Karpas-422 (cell line): Measurements from ENCODE around the gene U2AF1L4. TPM values are rescaled to one million over a fixed set of nuclear protein-coding genes. Genes with fewer than 3 reads are reported as not detected.

Experiments
- DNase-seq: peaks from one replicate; pipeline ENCODE4 v3.0.0-alpha.2; 2015
- H2AFZ ChIP-seq: fragments of 200-600 bp; sonication (generic); 2 replicates; pipeline ENCODE4 v1.6.1; 2014; ENCODE audit warnings: antibody characterized with exemption, low read length, mixed read lengths
- H3K27ac ChIP-seq: fragments of 200-600 bp; sonication (generic); 2 replicates; pipeline ENCODE4 v1.5.1; 2014; ENCODE audit warnings: mild to moderate bottlenecking, low read length, moderate library complexity
- H3K27me3 ChIP-seq: fragments of 200-600 bp; sonication (generic); 2 replicates; pipeline ENCODE4 v1.6.1; 2014; ENCODE audit warnings: low read length, mixed read lengths
- H3K36me3 ChIP-seq: fragments of 200-600 bp; sonication (generic); 2 replicates; pipeline ENCODE4 v1.6.1; 2014; ENCODE audit warnings: low read length, mixed read lengths; ENCODE audit not compliant: insufficient read depth
- H3K4me1 ChIP-seq: fragments of 200-600 bp; sonication (generic); 2 replicates; pipeline ENCODE4 v1.6.1; 2014; ENCODE audit warnings: mild to moderate bottlenecking, low read length, mixed read lengths
- H3K4me2 ChIP-seq: fragments of 200-600 bp; sonication (generic); 2 replicates; pipeline ENCODE4 v1.6.1; 2014; ENCODE audit warnings: low read length, low read depth, mild to moderate bottlenecking; ENCODE audit not compliant: poor library complexity, severe bottlenecking
- H3K4me3 ChIP-seq: fragments of 200-600 bp; sonication (generic); 2 replicates; pipeline ENCODE4 v1.5.1; 2014; ENCODE audit warnings: mild to moderate bottlenecking, antibody characterized with exemption, low read length, mixed read lengths
- H3K79me2 ChIP-seq: fragments of 200-600 bp; sonication (generic); 2 replicates; pipeline ENCODE4 v1.6.1; 2014; ENCODE audit warnings: mild to moderate bottlenecking, low read length, mixed read lengths
- H3K9ac ChIP-seq: fragments of 200-600 bp; sonication (generic); 2 replicates; pipeline ENCODE4 v1.6.0; 2014; ENCODE audit warnings: low read length
- H3K9me2 ChIP-seq: fragments of 200-600 bp; sonication (generic), shearing (Covaris generic); replicated peaks from 2 replicates; pipeline ENCODE4 v1.6.0; 2014; ENCODE audit warnings: mild to moderate bottlenecking, low read length, moderate library complexity; ENCODE audit not compliant: insufficient read depth
- H3K9me3 ChIP-seq: fragments of 300-700, 200-600 bp; sonication (generic); 2 replicates; pipeline ENCODE4 v1.6.1; 2014; ENCODE audit warnings: low read length, mixed read lengths
- H4K20me1 ChIP-seq: fragments of 200-600 bp; sonication (generic); 2 replicates; pipeline ENCODE4 v1.6.1; 2014; ENCODE audit warnings: mild to moderate bottlenecking, antibody characterized with exemption, low read length, low read depth; ENCODE audit not compliant: insufficient read depth
- total RNA-seq: library from RNA; depleted of rRNA; stranded (reverse); fragments of >200 nt; shearing (Covaris generic); gene quantifications from 2 replicates; pipeline ENCODE4 v1.2.3, GENCODE V29; 2014; ENCODE audit warnings: low replicate concordance

The U2AF1L4 gene
- total RNA-seq, 1 experiment from 2014 or later, result 50.4 TPM

DNA sequence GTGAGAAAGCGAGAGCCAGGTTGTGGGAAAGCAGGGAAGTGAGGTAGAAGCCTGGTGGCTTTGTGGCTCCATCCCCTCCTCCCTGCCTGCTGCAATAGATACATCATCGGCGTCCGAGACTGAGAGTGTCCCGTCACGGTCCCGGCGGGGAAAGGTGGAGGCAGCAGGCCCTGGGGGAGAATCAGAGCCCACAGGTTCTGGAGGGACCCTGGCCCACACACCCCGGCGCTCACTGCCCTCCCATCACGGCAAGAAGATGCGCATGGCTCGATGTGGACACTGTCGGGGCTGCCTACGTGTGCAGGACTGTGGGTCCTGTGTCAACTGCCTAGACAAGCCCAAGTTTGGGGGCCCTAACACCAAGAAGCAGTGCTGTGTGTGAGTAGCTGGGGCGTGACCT lies 22.3 kb downstream of the U2AF1L4 start:
- Histone ChIP-seq H2AFZ (no peak overlapping the region), H3K4me3 (no peak overlapping the region), H3K9me3 (no peaks in the 10 kb centered on the region), H3K9me2 (no peaks in the 10 kb centered on the region), H3K9ac (no peak overlapping the region), H3K36me3 (peaks cover 11% of the 10 kb centered on the region), H3K4me1 (peaks cover 8% of the 10 kb centered on the region), H3K79me2 (peaks cover 22% of the 10 kb centered on the region), H3K27me3 (no peaks in the 10 kb centered on the region), H4K20me1 (peaks cover 22% of the 10 kb centered on the region; the same call in 1 of the 2 replicates), H3K27ac (no peak overlapping the region), H3K4me2 (no peak overlapping the region)
- DNase-seq, result no peak

DNA sequence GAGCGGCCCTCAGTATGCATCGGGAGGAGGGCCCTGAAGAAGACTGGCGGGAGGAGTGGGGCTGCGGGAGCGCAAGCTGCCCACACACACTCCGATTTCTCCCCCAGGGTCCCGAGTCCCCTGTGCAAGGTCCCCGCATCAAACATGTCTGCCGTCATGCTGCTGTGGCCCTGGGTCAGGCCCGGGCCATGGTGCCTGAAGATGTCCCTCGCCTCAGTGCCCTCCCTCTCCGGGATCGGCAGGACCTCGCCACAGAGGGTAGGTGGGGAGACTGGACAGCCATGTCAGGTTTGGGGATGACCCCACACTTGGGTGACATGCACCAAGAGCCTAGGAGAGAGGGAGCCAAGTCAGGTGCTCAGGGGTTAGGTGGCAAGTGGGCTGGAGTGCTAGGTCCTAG lies 22.8 kb downstream of the U2AF1L4 start:
- Histone ChIP-seq H3K4me1 (peaks cover 8% of the 10 kb centered on the region), H3K4me3 (no peak overlapping the region), H4K20me1 (peaks cover 22% of the 10 kb centered on the region; the same call in 1 of the 2 replicates), H3K79me2 (peaks cover 22% of the 10 kb centered on the region), H3K4me2 (no peak overlapping the region), H3K27me3 (no peaks in the 10 kb centered on the region), H3K36me3 (peaks cover 11% of the 10 kb centered on the region), H3K9ac (no peak overlapping the region), H3K27ac (no peak overlapping the region), H3K9me3 (no peaks in the 10 kb centered on the region), H3K9me2 (no peaks in the 10 kb centered on the region), H2AFZ (no peak overlapping the region)
- no peak for DNase-seq

DNA sequence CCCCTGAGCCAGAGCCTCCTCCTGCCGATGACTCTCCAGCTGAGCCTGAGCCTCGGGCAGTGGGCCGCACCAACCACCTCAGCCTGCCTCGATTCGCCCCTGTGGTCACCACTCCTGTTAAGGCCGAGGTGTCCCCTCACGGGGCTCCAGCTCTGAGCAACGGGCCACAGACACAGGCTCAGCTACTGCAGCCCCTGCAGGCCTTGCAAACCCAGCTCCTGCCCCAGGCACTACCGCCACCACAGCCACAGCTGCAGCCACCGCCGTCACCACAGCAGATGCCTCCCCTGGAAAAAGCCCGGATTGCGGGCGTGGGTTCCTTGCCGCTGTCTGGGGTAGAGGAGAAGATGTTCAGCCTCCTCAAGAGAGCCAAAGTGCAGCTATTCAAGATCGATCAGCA lies 23.8 kb downstream of the U2AF1L4 start:
- Histone ChIP-seq H3K4me2 (no peak overlapping the region), H3K4me3 (no peak overlapping the region), H3K36me3 (peaks cover 11% of the 10 kb centered on the region), H3K79me2 (peaks cover 22% of the 10 kb centered on the region), H4K20me1 (peaks cover 22% of the 10 kb centered on the region; the same call in 1 of the 2 replicates), H3K9me2 (no peaks in the 10 kb centered on the region), H2AFZ (no peak overlapping the region), H3K9ac (no peak overlapping the region), H3K9me3 (no peaks in the 10 kb centered on the region), H3K4me1 (peaks cover 12% of the 10 kb centered on the region), H3K27ac (no peak overlapping the region), H3K27me3 (no peaks in the 10 kb centered on the region)
- DNase-seq, result no peak

DNA sequence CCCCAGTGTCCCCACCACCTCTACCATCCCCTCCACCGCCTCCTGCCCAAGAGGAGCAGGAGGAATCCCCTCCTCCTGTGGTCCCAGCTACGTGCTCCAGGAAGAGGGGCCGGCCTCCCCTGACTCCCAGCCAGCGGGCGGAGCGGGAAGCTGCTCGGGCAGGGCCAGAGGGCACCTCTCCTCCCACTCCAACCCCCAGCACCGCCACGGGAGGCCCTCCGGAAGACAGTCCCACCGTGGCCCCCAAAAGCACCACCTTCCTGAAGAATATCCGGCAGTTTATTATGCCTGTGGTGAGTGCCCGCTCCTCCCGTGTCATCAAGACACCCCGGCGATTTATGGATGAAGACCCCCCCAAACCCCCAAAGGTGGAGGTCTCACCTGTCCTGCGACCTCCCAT lies 24.6 kb downstream of the U2AF1L4 start:
- Histone ChIP-seq H4K20me1 (peaks cover 22% of the 10 kb centered on the region; the same call in 1 of the 2 replicates), H3K27ac (no peak overlapping the region), H3K9me3 (no peaks in the 10 kb centered on the region), H3K4me3 (no peak overlapping the region), H3K36me3 (peaks cover 11% of the 10 kb centered on the region), H3K4me1 (peaks cover 19% of the 10 kb centered on the region), H3K9me2 (no peaks in the 10 kb centered on the region), H3K9ac (no peak overlapping the region), H2AFZ (no peak overlapping the region), H3K4me2 (no peak overlapping the region), H3K79me2 (peaks cover 22% of the 10 kb centered on the region), H3K27me3 (no peaks in the 10 kb centered on the region)
- no peak for DNase-seq

- Histone ChIP-seq H3K9ac (no peak overlapping the region), H3K79me2 (peaks cover 22% of the 10 kb centered on the region), H3K27me3 (no peaks in the 10 kb centered on the region), H3K27ac (no peak overlapping the region), H4K20me1 (peaks cover 25% of the 10 kb centered on the region; the same call in 1 of the 2 replicates), H3K36me3 (peaks cover 11% of the 10 kb centered on the region), H3K4me2 (no peak overlapping the region), H3K4me1 (peaks cover 24% of the 10 kb centered on the region), H3K9me2 (no peaks in the 10 kb centered on the region), H3K4me3 (no peak overlapping the region), H2AFZ (no peak overlapping the region), H3K9me3 (no peaks in the 10 kb centered on the region)
- DNase-seq, result no peak
These were observed 25.1 kb downstream of the U2AF1L4 start for GRCh38 chr19:35720163-35720524.

DNA sequence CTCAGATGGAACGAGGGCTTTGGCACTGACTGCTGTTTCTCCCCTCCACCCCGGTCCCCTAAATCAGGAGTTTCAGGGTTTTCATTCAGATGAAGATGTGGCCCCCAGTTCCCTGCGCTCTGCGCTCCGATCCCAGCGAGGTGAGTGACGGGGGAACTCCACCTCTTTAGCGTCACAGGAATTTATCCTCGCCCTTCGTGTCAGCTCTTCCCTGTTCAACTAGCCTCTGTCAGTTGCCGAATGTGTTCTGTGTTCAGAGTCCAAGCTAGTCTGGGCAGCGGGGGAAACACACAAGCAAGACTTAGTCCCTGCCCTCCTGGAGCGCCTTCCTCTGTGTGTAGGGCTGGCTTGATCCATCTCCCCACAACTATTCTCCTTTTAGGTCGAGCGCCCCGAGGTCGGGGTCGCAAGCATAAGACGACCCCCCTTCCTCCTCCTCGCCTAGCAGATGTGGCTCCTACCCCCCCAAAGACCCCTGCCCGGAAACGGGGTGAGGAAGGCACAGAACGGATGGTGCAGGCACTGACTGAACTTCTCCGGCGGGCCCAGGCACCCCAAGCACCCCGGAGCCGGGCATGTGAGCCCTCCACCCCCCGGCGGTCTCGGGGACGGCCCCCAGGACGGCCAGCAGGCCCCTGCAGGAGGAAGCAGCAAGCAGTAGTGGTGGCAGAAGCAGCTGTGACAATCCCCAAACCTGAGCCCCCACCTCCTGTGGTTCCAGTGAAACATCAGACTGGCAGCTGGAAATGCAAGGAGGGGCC lies 25.6 kb downstream of the U2AF1L4 start:
- peaks cover 22% of the 10 kb centered on the region for H3K79me2 ChIP-seq
- peaks cover 11% of the 10 kb centered on the region for H3K36me3 ChIP-seq
- H3K4me2 ChIP-seq, result peak overlapping the region; percentile 79
- peak overlapping the region; percentile 81 for H3K4me3 ChIP-seq
- no peaks in the 10 kb centered on the region for H3K9me2 ChIP-seq
- H3K27ac ChIP-seq, result no peak overlapping the region
- H4K20me1 ChIP-seq, result peaks cover 24% of the 10 kb centered on the region; the same call in 1 of the 2 replicates
- H3K4me1 ChIP-seq, result peaks cover 24% of the 10 kb centered on the region
- no peak overlapping the region for H2AFZ ChIP-seq
- peak overlapping the region; percentile 97 for H3K9ac ChIP-seq
- no peak for DNase-seq
- H3K9me3 ChIP-seq, result no peaks in the 10 kb centered on the region
- H3K27me3 ChIP-seq, result no peaks in the 10 kb centered on the region

GRCh38 chr19:35718345-35719041 lies 26.7 kb downstream of the U2AF1L4 start:
- Histone ChIP-seq H2AFZ (no peak overlapping the region), H3K4me1 (peaks cover 24% of the 10 kb centered on the region)
- peak; percentile 78 for DNase-seq

DNA sequence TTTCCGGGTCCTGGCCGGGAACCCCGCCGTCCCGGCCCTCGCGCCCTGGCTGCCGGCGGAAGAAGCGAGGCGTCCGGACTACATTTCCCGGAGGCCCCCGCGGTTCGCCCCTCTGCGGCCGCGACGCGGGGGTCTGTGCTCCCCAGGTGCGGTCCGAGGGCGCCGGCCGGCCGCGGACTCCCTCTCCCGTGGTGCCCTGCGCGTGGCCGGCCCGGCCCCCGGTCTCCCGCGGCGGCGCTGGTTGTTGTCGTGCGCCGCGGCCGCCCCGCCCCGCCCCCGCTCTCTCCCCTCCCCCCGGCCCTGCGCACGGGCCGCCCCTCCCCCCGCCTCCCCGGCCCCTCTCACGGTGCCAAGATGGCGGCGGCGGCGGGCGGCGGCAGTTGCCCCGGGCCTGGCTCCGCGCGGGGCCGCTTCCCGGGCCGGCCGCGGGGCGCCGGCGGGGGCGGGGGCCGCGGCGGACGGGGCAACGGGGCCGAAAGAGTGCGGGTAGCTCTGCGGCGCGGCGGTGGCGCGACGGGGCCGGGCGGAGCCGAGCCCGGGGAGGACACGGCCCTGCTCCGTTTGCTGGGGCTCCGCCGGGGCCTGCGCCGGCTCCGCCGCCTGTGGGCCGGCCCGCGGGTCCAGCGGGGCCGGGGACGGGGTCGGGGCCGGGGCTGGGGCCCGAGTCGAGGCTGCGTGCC lies 27.4 kb downstream of the U2AF1L4 start, which contains the start of gene KMT2B:
TSS of gene KMT2B (plus strand) at position 339 of the 680 bp plus-strand sequence. CDS start at position 355, 16 bp downstream.
- Histone ChIP-seq H3K27ac (peak within 1 kb of the TSS; percentile 60), H2AFZ (peak within 1 kb of the TSS; percentile 75), H3K4me2 (peak within 1 kb of the TSS; percentile 85), H3K79me2 (peaks cover 22% of the 10 kb centered on the region), H3K27me3 (no peaks in the 10 kb centered on the region), H4K20me1 (peaks cover 22% of the 10 kb centered on the region; the same call in 1 of the 2 replicates), H3K9ac (peak within 1 kb of the TSS; percentile 97), H3K36me3 (peaks cover 11% of the 10 kb centered on the region), H3K4me3 (peak within 1 kb of the TSS; percentile 88), H3K4me1 (peaks cover 24% of the 10 kb centered on the region), H3K9me3 (no peaks in the 10 kb centered on the region), H3K9me2 (no peaks in the 10 kb centered on the region)
- no peak for DNase-seq

More at GRCh38 chr19:35718345-35719041, 26.7 kb downstream of the U2AF1L4 start:
- H3K9me3 ChIP-seq, result no peaks in the 10 kb centered on the region
- H3K4me2 ChIP-seq, result peak overlapping the region; percentile 79
- peaks cover 11% of the 10 kb centered on the region for H3K36me3 ChIP-seq
- peak overlapping the region; percentile 97 for H3K9ac ChIP-seq
- no peaks in the 10 kb centered on the region for H3K9me2 ChIP-seq
- H3K4me3 ChIP-seq, result peak overlapping the region; percentile 81
- H4K20me1 ChIP-seq, result peaks cover 21% of the 10 kb centered on the region; the same call in 1 of the 2 replicates
- peak overlapping the region; percentile 60 for H3K27ac ChIP-seq
- no peaks in the 10 kb centered on the region for H3K27me3 ChIP-seq
- peaks cover 22% of the 10 kb centered on the region for H3K79me2 ChIP-seq
